ENCODE results near the gene TUBB6.

TUBB6 gene

DNA sequence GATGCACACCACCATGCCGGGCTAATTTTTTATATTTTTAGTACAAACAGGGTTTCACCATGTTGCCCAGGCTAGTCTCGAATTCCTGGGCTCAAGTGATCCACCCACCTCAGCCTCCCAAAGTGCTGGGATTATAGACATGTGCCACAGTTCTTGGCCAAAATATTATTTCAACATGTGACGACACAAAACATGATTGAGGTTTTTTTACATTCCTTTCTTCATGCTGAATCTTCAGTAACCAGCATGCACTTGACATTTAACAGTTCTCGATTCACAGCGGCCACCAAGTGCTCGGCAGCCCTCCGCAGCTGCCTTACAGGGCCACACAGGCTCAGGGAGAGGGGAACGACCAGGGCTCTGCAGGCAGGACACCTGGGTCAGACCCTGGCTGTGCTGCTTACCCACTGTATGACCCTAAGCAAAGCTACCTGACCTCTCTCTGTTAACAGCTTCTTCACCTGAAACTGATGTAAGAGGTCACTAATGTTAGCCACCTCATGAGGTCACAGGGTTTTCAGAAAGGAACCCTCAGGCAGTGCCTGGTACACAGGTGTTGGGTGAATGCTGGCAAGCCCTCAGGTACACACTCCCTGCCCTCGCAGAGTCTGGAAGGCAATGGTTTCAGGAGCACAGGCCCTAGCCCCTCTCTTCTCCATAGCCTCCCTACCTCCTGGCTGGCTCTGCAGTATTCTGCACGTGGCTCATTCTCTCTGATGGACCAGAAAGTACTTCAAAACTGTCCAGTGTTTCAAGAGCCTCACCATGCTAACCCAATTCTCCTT is 25.7 kb downstream of the TUBB6 start:
- DNase-seq (ENCODE audit: low read depth) = peak; percentile 19
- TF ChIP-seq, protein P1, sequence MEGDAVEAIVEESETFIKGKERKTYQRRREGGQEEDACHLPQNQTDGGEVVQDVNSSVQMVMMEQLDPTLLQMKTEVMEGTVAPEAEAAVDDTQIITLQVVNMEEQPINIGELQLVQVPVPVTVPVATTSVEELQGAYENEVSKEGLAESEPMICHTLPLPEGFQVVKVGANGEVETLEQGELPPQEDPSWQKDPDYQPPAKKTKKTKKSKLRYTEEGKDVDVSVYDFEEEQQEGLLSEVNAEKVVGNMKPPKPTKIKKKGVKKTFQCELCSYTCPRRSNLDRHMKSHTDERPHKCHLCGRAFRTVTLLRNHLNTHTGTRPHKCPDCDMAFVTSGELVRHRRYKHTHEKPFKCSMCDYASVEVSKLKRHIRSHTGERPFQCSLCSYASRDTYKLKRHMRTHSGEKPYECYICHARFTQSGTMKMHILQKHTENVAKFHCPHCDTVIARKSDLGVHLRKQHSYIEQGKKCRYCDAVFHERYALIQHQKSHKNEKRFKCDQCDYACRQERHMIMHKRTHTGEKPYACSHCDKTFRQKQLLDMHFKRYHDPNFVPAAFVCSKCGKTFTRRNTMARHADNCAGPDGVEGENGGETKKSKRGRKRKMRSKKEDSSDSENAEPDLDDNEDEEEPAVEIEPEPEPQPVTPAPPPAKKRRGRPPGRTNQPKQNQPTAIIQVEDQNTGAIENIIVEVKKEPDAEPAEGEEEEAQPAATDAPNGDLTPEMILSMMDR (conservative IDR thresholded peaks at IDR 0.05; ENCODE audit: low read depth, low read length) = no peak
- no peak overlapping the region for H3K4me3 ChIP-seq (ENCODE audit: low read depth, low read length)

DNA sequence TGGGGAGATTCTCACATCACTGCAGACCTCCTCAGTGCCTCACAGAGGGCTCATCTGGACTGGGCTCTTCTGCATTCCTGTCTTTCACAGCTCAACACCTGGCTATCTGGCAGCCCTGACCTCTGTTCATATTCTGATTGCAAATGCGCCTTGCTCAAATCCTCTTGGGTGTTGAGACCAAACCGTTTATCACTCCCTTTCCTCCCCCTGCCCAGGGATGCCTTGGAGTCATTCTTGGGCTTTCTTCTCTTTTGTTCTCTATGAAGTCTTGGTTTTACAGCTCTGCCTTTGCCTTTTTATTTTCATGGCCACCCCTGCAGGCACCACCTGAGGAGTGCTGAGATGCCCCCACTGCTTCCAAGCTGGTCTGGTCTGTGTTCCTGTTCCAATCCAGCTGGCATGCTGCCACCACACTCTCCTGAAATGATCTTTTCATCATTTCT is 26.3 kb downstream of the TUBB6 start:
- TF ChIP-seq, protein P1 (conservative IDR thresholded peaks at IDR 0.05; ENCODE audit: low read depth, low read length) = no peak
- DNase-seq (ENCODE audit: low read depth) = peak; percentile 19

DNA sequence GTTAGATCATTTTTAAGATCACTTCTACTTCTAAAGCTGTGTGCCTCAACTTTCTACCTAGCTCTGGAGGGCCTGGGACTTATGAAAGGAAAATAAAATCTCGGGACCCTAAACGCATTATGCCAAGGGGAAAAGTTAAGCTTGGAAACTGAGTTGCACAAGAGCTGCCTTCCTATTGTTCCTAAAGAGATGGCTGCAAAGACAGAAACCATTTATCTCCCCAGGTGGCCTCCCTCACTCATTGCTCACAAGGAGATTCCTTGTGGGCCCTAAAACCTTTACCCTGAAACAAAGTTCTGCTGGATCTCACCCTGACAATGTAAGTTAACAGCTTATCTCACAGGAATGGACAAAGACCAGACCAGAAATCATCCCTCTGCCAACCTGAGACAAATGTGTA is 26.8 kb downstream of the TUBB6 start:
- no peak for DNase-seq (ENCODE audit: low read depth)
- no peak overlapping the region for H3K4me3 ChIP-seq (ENCODE audit: low read depth, low read length)
- TF ChIP-seq, protein P1 (conservative IDR thresholded peaks at IDR 0.05; ENCODE audit: low read depth, low read length) = no peak

More for the DNA sequence above, 26.3 kb downstream of the TUBB6 start:
- no peak overlapping the region for H3K4me3 ChIP-seq (ENCODE audit: low read depth, low read length)

DNA sequence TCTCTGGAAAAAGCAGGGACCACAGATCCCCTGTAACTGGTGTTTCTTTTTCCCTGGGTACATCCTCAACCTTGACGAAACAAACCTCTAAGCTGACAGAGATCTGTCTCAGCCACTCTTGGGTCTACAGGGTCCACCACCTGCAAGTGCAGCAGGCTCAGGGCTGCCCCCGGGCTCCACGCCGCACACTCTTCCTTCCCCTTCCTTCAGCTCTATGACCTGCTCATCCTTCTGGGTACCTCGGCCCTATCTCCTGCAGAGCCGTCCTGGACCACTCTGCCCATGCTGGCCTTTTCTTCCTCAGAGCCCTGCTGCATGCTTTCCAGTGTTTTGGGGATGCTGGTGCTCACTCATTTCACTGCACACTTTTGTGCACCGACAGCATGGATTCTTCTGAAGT is 27.5 kb downstream of the TUBB6 start:
- TF ChIP-seq, protein P1 (conservative IDR thresholded peaks at IDR 0.05; ENCODE audit: low read depth, low read length) = no peak
- no peak for DNase-seq (ENCODE audit: low read depth)
- H3K4me3 ChIP-seq (ENCODE audit: low read depth, low read length) = no peak overlapping the region

DNA sequence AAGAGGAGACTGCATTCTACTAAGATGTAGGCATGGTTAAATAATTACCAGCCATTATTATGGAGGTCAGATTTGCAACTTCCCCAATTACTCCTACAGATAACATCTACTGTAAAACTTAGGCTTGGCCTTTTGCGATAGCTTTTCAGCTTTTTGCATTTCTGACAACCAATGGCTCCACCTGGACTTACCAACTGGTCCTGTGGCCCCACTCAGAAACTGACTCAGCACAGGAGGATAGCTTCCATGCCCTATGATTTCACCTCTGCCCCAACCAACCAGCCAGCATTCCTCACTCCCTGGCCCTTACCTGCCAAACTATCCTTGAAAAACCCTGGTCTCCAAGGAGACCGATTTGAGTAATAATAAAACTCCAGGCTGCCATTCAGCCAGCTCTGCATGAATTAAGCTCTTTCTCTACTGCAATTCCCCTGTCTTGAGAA is 28.2 kb downstream of the TUBB6 start:
- TF ChIP-seq, protein P1 (conservative IDR thresholded peaks at IDR 0.05; ENCODE audit: low read depth, low read length) = no peak
- no peak overlapping the region for H3K4me3 ChIP-seq (ENCODE audit: low read depth, low read length)
- DNase-seq (ENCODE audit: low read depth) = no peak

DNA sequence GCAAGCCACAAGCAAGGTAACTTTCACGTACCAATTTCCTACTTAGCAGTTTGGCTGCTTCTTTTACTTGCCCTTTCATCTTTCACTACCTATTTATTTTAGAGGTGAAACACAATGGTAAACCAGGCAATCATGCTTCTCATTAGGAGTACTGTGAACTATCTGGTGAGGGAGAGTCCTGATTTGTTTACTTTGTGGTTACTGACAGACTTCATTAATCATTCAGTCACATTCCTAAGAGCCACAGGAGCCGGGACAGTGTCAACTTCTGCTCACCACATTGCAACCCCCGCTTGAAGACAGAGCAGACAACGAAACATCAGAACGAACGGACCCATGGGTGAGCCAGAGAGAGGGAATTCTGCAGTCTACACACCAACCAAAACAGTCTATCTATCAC is 28.8 kb downstream of the TUBB6 start:
- H3K4me3 ChIP-seq (ENCODE audit: low read depth, low read length) = no peak overlapping the region
- TF ChIP-seq, protein P1 (conservative IDR thresholded peaks at IDR 0.05; ENCODE audit: low read depth, low read length) = no peak
- DNase-seq (ENCODE audit: low read depth) = peak; percentile 71

DNA sequence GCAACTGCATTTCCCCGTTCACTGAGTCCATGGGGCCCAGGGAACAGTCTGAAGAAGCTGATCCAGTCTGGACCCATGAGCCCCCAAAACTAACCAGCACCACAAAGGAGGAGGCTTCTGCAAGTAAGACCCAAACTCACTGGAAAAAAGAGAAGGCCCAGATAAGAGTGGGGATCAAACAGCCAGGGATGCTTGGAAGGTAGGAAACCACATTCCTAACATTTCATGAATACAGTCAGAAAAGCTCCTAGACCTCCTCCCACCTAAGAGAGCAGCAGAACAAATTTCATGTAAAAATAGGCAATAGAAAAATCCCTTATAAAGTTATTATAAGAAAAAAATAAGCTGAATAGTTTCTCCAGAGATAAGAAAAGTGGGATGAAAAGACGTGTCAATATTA is 30.3 kb downstream of the TUBB6 start:
- DNase-seq (ENCODE audit: low read depth) = no peak
- TF ChIP-seq, protein P1 (conservative IDR thresholded peaks at IDR 0.05; ENCODE audit: low read depth, low read length) = no peak
- no peak overlapping the region for H3K4me3 ChIP-seq (ENCODE audit: low read depth, low read length)
